GM13976 (cell line): ENCODE measurements around the gene DDT.
"Not testable (repeated sequence)": the region's sequence is repeated elsewhere in the genome, so short reads cannot be mapped to it uniquely, and the experiment has no call there.

Experiments
- DNase-seq: peaks from one replicate; pipeline ENCODE4 v3.0.0; 2012; ENCODE audit warnings: low spot score
- in situ Hi-C: fragments of 300-500 bp; cut with MboI; formaldehyde crosslinking; loops from one replicate; pipeline ENCODE4 v1.12.0; 2022; ENCODE audit warnings: low sequenced_read_pairs, mixed read lengths, inconsistent platforms; ENCODE audit not compliant: unreplicated experiment
- TF ChIP-seq, protein P1 (sequence below): IDR thresholded peaks from 2 replicates; pipeline ENCODE4 v1.5.1; 2012; ENCODE audit warnings: borderline replicate concordance, mild to moderate bottlenecking; ENCODE audit not compliant: insufficient read depth; ENCODE audit errors: extremely low read depth, missing control alignments, control extremely low read depth

Gene DDT

DNA sequence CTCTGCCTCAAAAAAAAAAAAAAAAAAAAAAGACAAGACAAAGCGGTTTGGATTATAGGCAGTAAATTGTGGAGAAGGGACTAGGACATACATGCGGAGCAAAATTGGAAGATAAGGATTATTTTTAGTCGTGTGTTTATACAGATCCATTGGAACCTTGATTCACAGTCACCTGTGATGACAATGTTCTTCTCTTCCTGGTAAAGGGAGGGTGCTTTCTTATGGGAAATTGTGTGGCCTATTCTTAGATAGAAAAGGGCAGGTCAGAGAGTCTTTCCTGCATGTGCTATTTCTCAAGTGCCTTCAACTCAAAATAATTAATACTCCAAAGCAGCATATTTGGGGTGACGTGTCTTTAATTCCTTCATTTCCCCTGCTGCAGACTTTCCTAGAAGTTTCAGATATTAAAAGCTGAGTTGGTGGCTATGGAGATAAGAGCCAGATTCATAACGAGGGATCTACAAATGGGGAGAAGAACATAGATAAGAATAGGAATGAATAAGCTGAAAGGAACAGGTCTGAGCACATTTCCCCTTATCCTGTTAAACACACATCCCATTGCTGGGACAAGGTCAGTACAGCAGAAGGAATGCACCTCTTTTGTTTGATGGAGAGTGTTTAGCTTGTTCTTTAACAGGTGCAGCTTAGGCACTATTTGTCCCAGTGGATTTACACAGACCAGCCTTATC is 35.8 kb downstream of the DDT start:
- DNase-seq, result no peak
- in situ Hi-C loops, result no loop called here
- TF ChIP-seq, protein P1, sequence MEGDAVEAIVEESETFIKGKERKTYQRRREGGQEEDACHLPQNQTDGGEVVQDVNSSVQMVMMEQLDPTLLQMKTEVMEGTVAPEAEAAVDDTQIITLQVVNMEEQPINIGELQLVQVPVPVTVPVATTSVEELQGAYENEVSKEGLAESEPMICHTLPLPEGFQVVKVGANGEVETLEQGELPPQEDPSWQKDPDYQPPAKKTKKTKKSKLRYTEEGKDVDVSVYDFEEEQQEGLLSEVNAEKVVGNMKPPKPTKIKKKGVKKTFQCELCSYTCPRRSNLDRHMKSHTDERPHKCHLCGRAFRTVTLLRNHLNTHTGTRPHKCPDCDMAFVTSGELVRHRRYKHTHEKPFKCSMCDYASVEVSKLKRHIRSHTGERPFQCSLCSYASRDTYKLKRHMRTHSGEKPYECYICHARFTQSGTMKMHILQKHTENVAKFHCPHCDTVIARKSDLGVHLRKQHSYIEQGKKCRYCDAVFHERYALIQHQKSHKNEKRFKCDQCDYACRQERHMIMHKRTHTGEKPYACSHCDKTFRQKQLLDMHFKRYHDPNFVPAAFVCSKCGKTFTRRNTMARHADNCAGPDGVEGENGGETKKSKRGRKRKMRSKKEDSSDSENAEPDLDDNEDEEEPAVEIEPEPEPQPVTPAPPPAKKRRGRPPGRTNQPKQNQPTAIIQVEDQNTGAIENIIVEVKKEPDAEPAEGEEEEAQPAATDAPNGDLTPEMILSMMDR, result no peak

DNA sequence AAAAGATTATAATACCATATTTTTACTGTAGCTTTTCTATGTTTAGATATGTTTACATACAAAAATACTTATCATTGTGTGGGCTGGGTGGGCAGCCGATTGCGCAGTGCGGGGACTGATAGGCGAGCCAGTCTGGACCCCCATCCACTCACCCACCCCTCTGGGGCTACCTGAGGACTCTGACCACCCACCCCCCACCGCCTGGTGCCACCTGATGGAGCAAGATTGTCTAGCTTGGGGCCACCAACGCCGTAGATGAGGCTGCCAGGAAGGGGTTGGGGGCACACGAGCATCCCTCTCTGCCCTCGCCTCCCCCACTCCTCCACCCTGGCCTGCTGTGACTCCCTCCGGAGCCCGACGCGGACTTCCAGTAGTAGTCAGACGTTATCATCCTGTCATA is 47.7 kb downstream of the DDT start:
- in situ Hi-C loops, result no loop called here
- DNase-seq, result no peak
- TF ChIP-seq, protein P1, result no peak

DNA sequence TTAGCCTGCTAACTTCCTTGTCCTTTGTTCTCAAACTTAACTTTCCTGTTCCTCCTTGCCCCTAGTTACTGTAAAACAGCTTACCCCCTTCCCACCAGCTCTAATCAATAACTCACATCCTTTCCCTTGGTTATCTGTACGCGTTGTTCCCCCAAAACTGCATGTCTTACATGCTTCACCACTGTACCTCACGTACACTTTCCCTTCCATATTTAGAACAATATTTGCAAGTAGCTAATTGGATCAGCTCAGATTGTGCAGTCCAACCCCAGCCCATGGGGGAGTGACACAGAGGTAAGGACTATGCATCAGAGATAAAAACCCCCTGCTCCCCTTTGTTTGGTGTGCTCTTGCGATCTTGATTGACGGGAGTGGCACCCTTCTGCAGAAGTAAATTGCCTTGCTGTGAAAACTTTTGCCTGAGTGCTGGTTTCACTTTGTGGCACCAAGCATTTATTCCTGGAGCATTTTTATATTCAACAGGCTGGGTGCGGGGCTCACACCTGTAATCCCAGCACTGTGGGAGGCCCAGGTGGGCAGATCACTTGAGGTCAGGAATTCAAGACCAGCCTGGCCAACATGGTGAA is 49.1 kb downstream of the DDT start:
- in situ Hi-C loops, result no loop called here
- no peak for DNase-seq
- TF ChIP-seq, protein P1, result no peak

DNA sequence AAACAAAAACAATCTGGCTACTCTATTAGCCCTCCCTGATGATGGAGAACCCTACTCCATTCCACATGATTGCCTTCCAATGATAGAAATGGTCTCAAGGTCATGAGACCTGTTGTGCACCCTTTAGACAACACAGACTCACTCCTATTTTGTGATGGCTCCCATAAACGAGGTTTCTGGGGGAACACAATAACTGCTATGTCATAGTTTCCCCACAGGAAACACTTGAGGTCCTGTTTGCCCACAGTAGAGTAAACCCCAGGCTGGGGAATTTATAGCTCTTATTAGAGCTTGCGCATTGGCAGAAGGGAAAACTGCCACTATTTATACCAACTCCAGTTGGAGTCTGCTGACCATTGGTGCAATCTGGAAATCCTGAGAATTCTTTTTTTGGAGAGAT is 51.3 kb downstream of the DDT start:
- no peak for DNase-seq
- in situ Hi-C loops, result no loop called here
- TF ChIP-seq, protein P1, result no peak

DNA sequence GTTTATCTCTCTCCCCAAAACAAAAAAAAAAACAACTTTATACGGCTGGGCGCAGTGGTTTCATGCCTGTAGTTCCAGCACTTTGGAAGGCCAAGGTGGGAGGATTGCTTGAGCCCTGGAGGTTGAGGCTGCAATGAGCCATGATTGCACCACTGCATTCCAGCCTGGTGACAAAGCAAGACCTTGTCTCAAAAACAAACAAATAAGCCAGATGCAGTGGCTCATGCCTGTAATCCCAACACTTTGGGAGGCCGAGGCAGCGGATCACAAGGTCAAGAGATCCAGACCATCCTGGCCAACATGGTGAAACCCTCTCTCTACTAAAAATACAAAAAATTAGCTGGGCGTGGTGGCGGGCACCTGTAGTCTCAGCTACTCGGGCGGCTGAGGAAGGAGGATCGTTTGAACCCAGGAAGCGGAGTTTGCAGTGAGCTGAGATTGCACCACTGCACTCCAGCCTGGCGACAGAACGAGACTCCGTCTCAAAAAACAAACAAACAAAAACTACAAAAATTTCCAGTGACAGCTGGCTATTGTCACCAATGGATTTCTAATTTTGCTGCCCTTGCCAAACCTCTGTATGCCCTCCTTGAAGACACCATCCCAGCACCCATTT is 52.5 kb downstream of the DDT start:
- in situ Hi-C loops, DNase-seq: not testable (repeated sequence)
